HepG2 (cell line): ENCODE measurements around the gene MYOF. TPM values are rescaled to one million over a fixed set of nuclear protein-coding genes. Genes with fewer than 3 reads are reported as not detected.

Source experiments
- ATAC-seq: fragments of 200-7000 bp; cut with Tn5 transposase; 3 replicates; pipeline ENCODE4 v1.9.1; 2020; ENCODE audit warnings: mild to moderate bottlenecking, moderate library complexity
- BruUV-seq: library from RNA; stranded (reverse); fragments of 400-500 nt; replicated peaks from 2 replicates; lab custom pipeline; 2021; lab: Mats Ljungman, UMichigan
- CTCF ChIA-PET: fragments of 300-600 bp; formaldehyde crosslinking; extraction: SDS; loops from one replicate; lab custom pipeline; 2021; ENCODE audit warnings: low total read pairs, inconsistent platforms, low intra/inter-chr PET ratio; lab: Yijun Ruan, JAX
- POLR2A ChIA-PET: fragments of 350-600 bp; sonication (Branson Sonifier 250); formaldehyde crosslinking; loops from one replicate; lab custom pipeline; 2020; ENCODE audit warnings: antibody characterized with exemption, inconsistent platforms; lab: Yijun Ruan, JAX
- DNase-seq: peaks from one replicate; pipeline ENCODE4 v3.0.0-alpha.2; 2015; ENCODE audit warnings: low spot score
- FAIRE-seq: peaks from 3 replicates; lab custom pipeline; 2011; peaks lifted over from hg19 to GRCh38; lab: Jason Lieb, UNC
- H2AFZ ChIP-seq: one replicate; pipeline ENCODE4 v1.6.1; 2011; ENCODE audit warnings: low read length, inconsistent platforms
- H3K27ac ChIP-seq: fragments of 300-600 bp; 3 replicates; pipeline ENCODE4 v1.8.0; 2011; ENCODE audit warnings: mixed run types, mild to moderate bottlenecking, mixed read lengths, low read length, inconsistent platforms; ENCODE audit not compliant: insufficient read depth; ENCODE audit errors: extremely low read length
- H3K27me3 ChIP-seq, 2 experiments: fragments of 200-600 bp in 1 of 2; 2 replicates in 1 of 2; 3 replicates in 1 of 2; pipeline versions ENCODE4 v1.6.0 to v1.8.0; 2011; ENCODE audit warnings: low read length in 2 of 2, mild to moderate bottlenecking in 2 of 2, moderate library complexity in 2 of 2, inconsistent platforms in 1 of 2; ENCODE audit not compliant: insufficient read depth in 2 of 2, control insufficient read depth in 1 of 2
- H3K36me3 ChIP-seq, 2 experiments: fragments of 200-600 bp in 1 of 2; replicated peaks in 1 of 2; 2 replicates in 1 of 2; 3 replicates in 1 of 2; pipeline versions ENCODE4 v1.5.1 to v1.8.0; 2011; ENCODE audit warnings: low read length in 2 of 2, inconsistent platforms in 1 of 2; ENCODE audit not compliant: insufficient read depth in 2 of 2, control insufficient read depth in 1 of 2
- H3K4me1 ChIP-seq: 2 replicates; pipeline ENCODE4 v1.5.1; 2012; ENCODE audit warnings: low read length, inconsistent platforms; ENCODE audit not compliant: insufficient read depth
- H3K4me2 ChIP-seq: 2 replicates; pipeline ENCODE4 v1.6.0; 2011; ENCODE audit warnings: low read depth, low read length, inconsistent platforms
- H3K4me3 ChIP-seq, 3 experiments: fragments of 200-600 bp in 1 of 3; sonication (generic), shearing (Covaris generic) in 1 of 3; replicated peaks in 1 of 3; 2 replicates each; pipeline ENCODE4 v1.5.1; 2011 to 2016; ENCODE audit warnings: low read length in 3 of 3, inconsistent platforms in 2 of 3, low read depth in 2 of 3, mild to moderate bottlenecking in 2 of 3, control low read depth in 1 of 3, mixed read lengths in 1 of 3; ENCODE audit not compliant: insufficient read depth in 1 of 3
- H3K79me2 ChIP-seq: one replicate; pipeline ENCODE4 v1.6.1; 2011; ENCODE audit warnings: low read length, inconsistent platforms; ENCODE audit not compliant: insufficient read depth
- H3K9ac ChIP-seq: 2 replicates; pipeline ENCODE4 v1.6.0; 2011; ENCODE audit warnings: mild to moderate bottlenecking, low read depth, low read length, inconsistent platforms; ENCODE audit not compliant: insufficient read depth
- H3K9me3 ChIP-seq: 2 replicates; pipeline ENCODE4 v1.5.1; 2012; ENCODE audit warnings: mild to moderate bottlenecking, low read length
- H4K20me1 ChIP-seq: 2 replicates; pipeline ENCODE4 v1.6.0; 2011; ENCODE audit warnings: inconsistent platforms, mild to moderate bottlenecking, low read length, moderate library complexity; ENCODE audit not compliant: insufficient read depth
- CREB1 ChIP-seq, 2 experiments: fragments of 450-650 bp in 1 of 2; IDR thresholded peaks; 2 replicates each; pipeline ENCODE4 v1.6.1; 2016 to 2017; ENCODE audit warnings: control low read depth in 1 of 2, mild to moderate bottlenecking in 1 of 2, missing compliant biosample characterization in 1 of 2, missing genetic modification characterization in 1 of 2
- MXD4 ChIP-seq: IDR thresholded peaks from 2 replicates; pipeline ENCODE4 v1.6.1; 2016; ENCODE audit warnings: mild to moderate bottlenecking, missing biosample characterization, missing genetic modification reagents
- TEAD3 ChIP-seq: optimal IDR thresholded peaks from 2 replicates; pipeline ENCODE3; 2016; ENCODE audit warnings: borderline replicate concordance
- WIZ ChIP-seq: sonication (generic); formaldehyde crosslinking; IDR thresholded peaks from 2 replicates; pipeline ENCODE4 v1.5.1; 2020; ENCODE audit warnings: mild to moderate bottlenecking, missing genetic modification reagents
- YEATS2 ChIP-seq: sonication (generic); formaldehyde crosslinking; IDR thresholded peaks from 2 replicates; pipeline ENCODE4 v1.4.0; 2020; ENCODE audit warnings: missing genetic modification reagents, borderline replicate concordance
- ZNF883 ChIP-seq: sonication (generic); formaldehyde crosslinking; IDR thresholded peaks from 2 replicates; pipeline ENCODE4 v1.5.1; 2020; ENCODE audit warnings: mild to moderate bottlenecking, missing genetic modification reagents; ENCODE audit errors: not compliant biosample characterization
- WGBS: methylation state at CpG from one replicate; pipeline ENCODE4 v1.1.6; 2017; ENCODE audit warnings: low lambda C conversion rate; 5-methylcytosine and 5-hydroxymethylcytosine counted together
- in situ Hi-C: cut with HindIII; loops from 2 replicates; pipeline ENCODE4 v1.10.0; 2017; ENCODE audit warnings: low pct_unique_long_range_greater_than_20kb; ENCODE audit not compliant: extremely low pct_ligation_motif_present
- intact Hi-C: fragments of 100-400 bp; cut with micrococcal nuclease; formaldehyde crosslinking; loops from one replicate; pipeline ENCODE4 v1.10.0; 2022; ENCODE audit not compliant: unreplicated experiment
- polyA plus RNA-seq, 8 experiments: library from polyadenylated mRNA; depleted of rRNA in 3 of 8; stranded (reverse) in 7 of 8; unstranded in 1 of 8; fragments of >200 nt; fragmentation: Illumina TruSeq in 4 of 8; extraction: Trizol in 4 of 8; gene quantifications; 2 replicates each; pipeline versions ENCODE4 v1.2.1 to v1.2.3, GENCODE V29; 2011 to 2016; ENCODE audit warnings: low read depth in 4 of 8, missing spikeins in 1 of 8, mixed read lengths in 1 of 8; ENCODE audit not compliant: insufficient read depth in 1 of 8
- total RNA-seq, 5 experiments: library from RNA; depleted of rRNA; stranded (reverse); fragments of >200 nt; fragmentation: Illumina TruSeq; extraction: Trizol; gene quantifications; 2 replicates each; pipeline ENCODE4 v1.2.3, GENCODE V29; 2016; ENCODE audit warnings: low read depth in 1 of 5
- TF ChIP-seq, protein P1 (sequence below): sonication (generic); formaldehyde crosslinking; IDR thresholded peaks from 2 replicates; pipeline ENCODE4 v1.5.0; 2020; ENCODE audit warnings: mild to moderate bottlenecking, missing genetic modification reagents
- TF ChIP-seq, protein P2 (sequence below): sonication (generic); formaldehyde crosslinking; IDR thresholded peaks from 2 replicates; pipeline ENCODE4 v1.9.0; 2021; ENCODE audit warnings: missing genetic modification reagents, borderline replicate concordance
- TF ChIP-seq, protein P3 (sequence below): sonication (generic); formaldehyde crosslinking; IDR thresholded peaks from 2 replicates; pipeline ENCODE4 v1.4.0; 2020; ENCODE audit warnings: missing genetic modification reagents, mild to moderate bottlenecking, borderline replicate concordance

MYOF gene
- total and polyA plus RNA-seq, 2 of the 13 experiments (the other 11 are each of a cell fraction or from before 2014, with no cell fraction given) = 0.18 to 0.42 TPM

DNA sequence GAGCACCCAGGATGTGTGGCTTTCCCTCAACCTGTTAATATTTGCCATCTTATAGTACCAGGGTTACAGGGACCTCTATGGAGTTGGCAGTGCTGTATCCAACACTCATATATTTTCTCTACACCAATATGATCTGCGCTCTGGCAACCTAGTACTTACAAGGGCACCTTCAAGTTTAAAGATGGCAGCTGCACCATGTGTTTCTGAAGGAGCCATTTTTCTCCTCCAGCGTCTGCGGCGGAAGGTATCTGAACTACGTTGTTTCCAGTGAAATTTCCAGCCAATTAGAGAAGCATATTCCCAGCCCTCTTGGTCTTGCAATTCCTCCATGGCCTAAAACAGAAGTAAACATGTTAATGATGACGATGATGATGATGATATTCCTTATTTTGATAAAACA is 125.6 kb downstream of the MYOF start:
- no peak for DNase-seq
- no TSS peak for BruUV-seq
- 88% methylated on average over 6 of the region's 6 CpGs for WGBS
- Histone ChIP-seq H2AFZ (no peak overlapping the region), H3K4me2 (no peak overlapping the region), H3K27me3 (no peaks in the 10 kb centered on the region), H4K20me1 (no peaks in the 10 kb centered on the region), H3K9ac (no peak overlapping the region), H3K27ac (no peak overlapping the region), H3K79me2 (no peaks in the 10 kb centered on the region), H3K4me3 (no peak overlapping the region), H3K36me3 (no peaks in the 10 kb centered on the region), H3K4me1 (no peaks in the 10 kb centered on the region), H3K9me3 (no peaks in the 10 kb centered on the region)
- ChIA-PET POLR2A (no interaction called here), CTCF (no interaction called here)
- intact Hi-C loops = loop anchor here (5.0 to 10.0 kb wide), 3 partner anchors 284 to 472 kb away; partner anchors contain the start of gene CYP26A1
- TF ChIP-seq, protein P1, sequence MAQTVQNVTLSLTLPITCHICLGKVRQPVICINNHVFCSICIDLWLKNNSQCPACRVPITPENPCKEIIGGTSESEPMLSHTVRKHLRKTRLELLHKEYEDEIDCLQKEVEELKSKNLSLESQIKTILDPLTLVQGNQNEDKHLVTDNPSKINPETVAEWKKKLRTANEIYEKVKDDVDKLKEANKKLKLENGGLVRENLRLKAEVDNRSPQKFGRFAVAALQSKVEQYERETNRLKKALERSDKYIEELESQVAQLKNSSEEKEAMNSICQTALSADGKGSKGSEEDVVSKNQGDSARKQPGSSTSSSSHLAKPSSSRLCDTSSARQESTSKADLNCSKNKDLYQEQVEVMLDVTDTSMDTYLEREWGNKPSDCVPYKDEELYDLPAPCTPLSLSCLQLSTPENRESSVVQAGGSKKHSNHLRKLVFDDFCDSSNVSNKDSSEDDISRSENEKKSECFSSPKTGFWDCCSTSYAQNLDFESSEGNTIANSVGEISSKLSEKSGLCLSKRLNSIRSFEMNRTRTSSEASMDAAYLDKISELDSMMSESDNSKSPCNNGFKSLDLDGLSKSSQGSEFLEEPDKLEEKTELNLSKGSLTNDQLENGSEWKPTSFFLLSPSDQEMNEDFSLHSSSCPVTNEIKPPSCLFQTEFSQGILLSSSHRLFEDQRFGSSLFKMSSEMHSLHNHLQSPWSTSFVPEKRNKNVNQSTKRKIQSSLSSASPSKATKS (CRISPR knock-in tag) = no peak
- 0 out of 2 replicates have a peak, but pooled peaks have one; percentile 23 for TF ChIP-seq CREB1 (IDR thresholded peaks at IDR 0.05)
- no peak for TF ChIP-seq CREB1 (CRISPR knock-in tag; IDR thresholded peaks at IDR 0.05)
- in situ Hi-C loops = loop anchor here (10.0 kb wide), 1 partner anchor 352 kb away; no protein-coding TSS in a partner anchor
- no peak for ATAC-seq
- FAIRE-seq = no peak

DNA sequence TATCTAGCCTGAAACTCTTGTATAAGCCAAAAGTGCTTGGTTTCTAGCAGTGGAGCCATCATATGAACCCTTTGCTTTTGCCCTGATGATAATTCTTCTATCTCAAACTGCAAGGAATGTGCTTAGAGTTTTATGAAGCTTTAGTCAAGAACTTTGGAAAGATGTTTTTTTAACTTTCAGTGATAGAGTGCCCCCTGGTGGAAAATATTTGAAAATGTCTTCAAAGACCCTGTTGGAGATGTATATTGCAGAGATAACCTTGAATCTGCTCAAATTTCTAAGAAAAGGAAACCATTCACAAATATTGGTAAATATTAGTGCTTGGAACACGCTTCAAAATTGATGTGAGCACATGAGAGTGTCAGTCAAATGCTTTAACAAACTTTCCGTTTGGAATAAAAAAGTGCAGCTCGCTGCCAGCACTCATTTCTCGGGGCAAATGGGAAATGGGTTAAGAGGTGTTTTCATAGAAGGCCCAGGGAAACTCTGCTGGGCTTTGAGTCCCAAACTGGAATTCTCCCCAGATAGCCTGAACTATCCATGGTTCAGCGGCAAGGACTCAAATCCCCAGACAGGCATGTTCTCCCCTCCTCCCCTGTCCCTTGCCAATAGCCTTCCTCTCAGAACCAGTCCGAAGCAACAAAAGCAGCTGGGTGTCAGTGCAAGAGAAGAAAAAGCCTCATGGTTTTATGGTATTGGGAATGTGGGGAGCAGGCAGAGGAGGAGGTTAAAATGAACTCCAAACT is 129.3 kb downstream of the MYOF start:
- peak; percentile 42 for DNase-seq
- TF ChIP-seq, protein P2, sequence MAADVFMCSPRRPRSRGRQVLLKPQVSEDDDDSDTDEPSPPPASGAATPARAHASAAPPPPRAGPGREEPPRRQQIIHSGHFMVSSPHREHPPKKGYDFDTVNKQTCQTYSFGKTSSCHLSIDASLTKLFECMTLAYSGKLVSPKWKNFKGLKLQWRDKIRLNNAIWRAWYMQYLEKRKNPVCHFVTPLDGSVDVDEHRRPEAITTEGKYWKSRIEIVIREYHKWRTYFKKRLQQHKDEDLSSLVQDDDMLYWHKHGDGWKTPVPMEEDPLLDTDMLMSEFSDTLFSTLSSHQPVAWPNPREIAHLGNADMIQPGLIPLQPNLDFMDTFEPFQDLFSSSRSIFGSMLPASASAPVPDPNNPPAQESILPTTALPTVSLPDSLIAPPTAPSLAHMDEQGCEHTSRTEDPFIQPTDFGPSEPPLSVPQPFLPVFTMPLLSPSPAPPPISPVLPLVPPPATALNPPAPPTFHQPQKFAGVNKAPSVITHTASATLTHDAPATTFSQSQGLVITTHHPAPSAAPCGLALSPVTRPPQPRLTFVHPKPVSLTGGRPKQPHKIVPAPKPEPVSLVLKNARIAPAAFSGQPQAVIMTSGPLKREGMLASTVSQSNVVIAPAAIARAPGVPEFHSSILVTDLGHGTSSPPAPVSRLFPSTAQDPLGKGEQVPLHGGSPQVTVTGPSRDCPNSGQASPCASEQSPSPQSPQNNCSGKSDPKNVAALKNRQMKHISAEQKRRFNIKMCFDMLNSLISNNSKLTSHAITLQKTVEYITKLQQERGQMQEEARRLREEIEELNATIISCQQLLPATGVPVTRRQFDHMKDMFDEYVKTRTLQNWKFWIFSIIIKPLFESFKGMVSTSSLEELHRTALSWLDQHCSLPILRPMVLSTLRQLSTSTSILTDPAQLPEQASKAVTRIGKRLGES (CRISPR knock-in tag) = no peak
- TF ChIP-seq ZNF883 = no peak
- no peak for TF ChIP-seq WIZ (CRISPR knock-in tag)
- peak; percentile 88 for TF ChIP-seq TEAD3 (CRISPR knock-in tag)
- TF ChIP-seq, protein P3, sequence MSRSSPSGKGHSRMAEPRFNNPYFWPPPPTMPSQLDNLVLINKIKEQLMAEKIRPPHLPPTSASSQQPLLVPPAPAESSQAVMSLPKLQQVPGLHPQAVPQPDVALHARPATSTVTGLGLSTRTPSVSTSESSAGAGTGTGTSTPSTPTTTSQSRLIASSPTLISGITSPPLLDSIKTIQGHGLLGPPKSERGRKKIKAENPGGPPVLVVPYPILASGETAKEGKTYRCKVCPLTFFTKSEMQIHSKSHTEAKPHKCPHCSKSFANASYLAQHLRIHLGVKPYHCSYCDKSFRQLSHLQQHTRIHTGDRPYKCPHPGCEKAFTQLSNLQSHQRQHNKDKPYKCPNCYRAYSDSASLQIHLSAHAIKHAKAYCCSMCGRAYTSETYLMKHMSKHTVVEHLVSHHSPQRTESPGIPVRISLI (CRISPR knock-in tag) = no peak
- no peak for TF ChIP-seq MXD4 (CRISPR knock-in tag)
- no peak for TF ChIP-seq YEATS2 (CRISPR knock-in tag)

More for the DNA sequence above, 129.3 kb downstream of the MYOF start:
- Histone ChIP-seq H3K9ac (no peak overlapping the region), H3K36me3 (no peaks in the 10 kb centered on the region), H3K4me1 (no peaks in the 10 kb centered on the region), H3K27ac (no peak overlapping the region), H3K9me3 (no peaks in the 10 kb centered on the region), H3K4me2 (no peak overlapping the region), H2AFZ (no peak overlapping the region), H3K79me2 (no peaks in the 10 kb centered on the region), H3K27me3 (no peaks in the 10 kb centered on the region), H4K20me1 (no peaks in the 10 kb centered on the region), H3K4me3 (no peak overlapping the region)
- 63% methylated on average over 5 of the region's 6 CpGs for WGBS
- BruUV-seq = no TSS peak
- ChIA-PET POLR2A (no interaction called here), CTCF (interaction anchor here (0.6 to 1.6 kb wide), 4 partner anchors 237 to 346 kb away, joined by 3 to 9 read pairs (median 6); no protein-coding TSS in a partner anchor)
- FAIRE-seq = peak; percentile 34
- intact Hi-C loops = loop anchor here (1.0 to 10.0 kb wide), 2 partner anchors 273 to 468 kb away; no protein-coding TSS in a partner anchor
- ATAC-seq = no peak
- in situ Hi-C loops = loop anchor here (5.0 to 10.0 kb wide), 2 partner anchors 271 to 348 kb away; no protein-coding TSS in a partner anchor
